Prostate gland (tissue), 2 donors: ENCODE measurements around the gene EXOSC5. TPM values are rescaled to one million over a fixed set of nuclear protein-coding genes. Genes with fewer than 3 reads are reported as not detected.
A peak's percentile ranks its signal among the peaks of the same experiment; 100 is the strongest.

ENCODE experiments used
- DNase-seq: peaks from one replicate; pipeline ENCODE4 v3.0.0-alpha.2; 2019; ENCODE audit warnings: low spot score
- H3K27ac ChIP-seq, 2 donors: fragments of 200-600 bp; sonication (generic); 2 replicates each; pipeline ENCODE4 v1.5.1; 2017 to 2019
- H3K27me3 ChIP-seq: fragments of 200-600 bp; sonication (generic); replicated peaks from 2 replicates; pipeline ENCODE4 v1.5.1; 2019; ENCODE audit not compliant: insufficient read depth
- H3K36me3 ChIP-seq, 2 donors: fragments of 200-600 bp; sonication (generic); 1 replicate in 1 of 2; 2 replicates in 1 of 2; pipeline versions ENCODE4 v1.5.1 to v1.8.1; 2017 to 2019
- H3K4me1 ChIP-seq: fragments of 200-600 bp; sonication (generic); replicated peaks from 2 replicates; pipeline ENCODE4 v1.5.1; 2019
- H3K4me3 ChIP-seq, 2 donors: fragments of 200-600 bp; sonication (generic); 2 replicates each; pipeline ENCODE4 v1.5.1; 2017 to 2019
- H3K9me3 ChIP-seq: fragments of 200-600 bp; sonication (generic); 2 replicates; pipeline ENCODE4 v1.5.1; 2017
- POLR2A ChIP-seq: fragments of 450-650 bp; IDR thresholded peaks from one replicate; pipeline ENCODE4 v1.6.1; 2016; ENCODE audit warnings: antibody characterized with exemption, mild to moderate bottlenecking
- POLR2AphosphoS5 ChIP-seq: sonication (generic); formaldehyde crosslinking; IDR thresholded peaks from one replicate; pipeline ENCODE4 v1.6.1; 2017; ENCODE audit warnings: antibody characterized with exemption
- WGBS: methylation state at CpG from one replicate; pipeline ENCODE4 v1.1.5; 2018; 5-methylcytosine and 5-hydroxymethylcytosine counted together
- intact Hi-C: fragments of 100-400 bp; cut with DNase I; formaldehyde crosslinking; loops from one replicate; pipeline ENCODE4 v1.14.2; 2022
- total RNA-seq, 2 donors: library from RNA; depleted of rRNA; stranded (reverse); fragments of >200 nt; gene quantifications; one replicate each; pipeline ENCODE4 v1.1.0, GENCODE V29; 2016
- TF ChIP-seq, protein P1 (sequence below), 4 experiments: fragments of 200-600 bp in 2 of 4; fragments of 450-650 bp in 2 of 4; sonication (generic) in 2 of 4; IDR thresholded peaks; 1 replicate in 3 of 4; 2 replicates in 1 of 4; pipeline ENCODE4 v1.5.1; 2016 to 2019; ENCODE audit warnings: antibody characterized with exemption in 4 of 4, mild to moderate bottlenecking in 2 of 4, moderate library complexity in 2 of 4

EXOSC5 gene
- 10 to 100 TPM; 29.6 to 34.0 TPM for total RNA-seq

DNA sequence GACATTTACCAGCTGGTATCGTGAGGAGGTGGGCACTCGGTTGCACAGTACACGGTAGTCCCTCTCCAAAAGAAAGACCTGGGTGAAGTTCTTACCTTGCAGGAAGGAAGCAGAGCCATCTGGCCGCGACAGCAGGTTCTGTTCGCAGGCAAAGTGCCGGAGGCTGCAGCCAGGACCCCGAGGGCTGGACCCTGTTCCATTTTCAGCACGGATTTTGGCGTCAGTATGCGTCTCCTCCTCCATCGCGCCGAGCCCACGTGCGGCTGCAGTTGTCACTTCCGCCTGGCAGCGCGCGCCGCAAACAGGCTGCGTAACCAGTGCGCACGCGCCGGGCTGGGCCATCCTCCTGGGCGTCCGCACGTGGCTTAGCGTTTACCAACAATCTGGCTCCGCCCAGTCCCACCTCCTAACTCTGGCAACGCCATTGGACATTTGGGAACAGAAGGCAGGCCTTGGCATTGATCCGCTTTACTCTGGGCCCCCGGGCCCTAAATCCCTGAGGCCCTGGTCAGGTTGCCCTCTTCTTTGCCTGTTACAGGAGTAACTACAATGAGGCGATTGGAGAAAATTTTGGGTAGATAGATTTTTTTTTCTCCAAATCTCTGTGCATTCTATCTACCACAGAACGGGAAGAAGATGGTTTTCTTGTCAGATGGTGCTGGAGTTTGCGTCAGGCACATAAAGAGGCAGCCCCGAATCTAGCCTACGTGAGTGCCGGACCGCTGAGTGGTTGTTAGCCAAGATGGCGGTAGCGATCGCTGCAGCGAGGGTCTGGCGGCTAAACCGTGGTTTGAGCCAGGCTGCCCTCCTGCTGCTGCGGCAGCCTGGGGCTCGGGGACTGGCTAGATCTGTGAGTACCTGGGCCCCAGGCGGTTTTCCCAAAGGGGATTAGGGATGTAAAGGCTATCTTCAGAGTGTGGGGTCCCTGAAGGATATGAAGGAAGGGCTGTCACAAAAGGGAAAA, at the start of gene EXOSC5, which contains the start of gene BCKDHA:
EXOSC5 (minus strand) TSS at position 274 of the 964 bp plus-strand sequence; CDS start at position 243, 31 bp downstream.
BCKDHA (plus strand) TSS at position 733 of the 964 bp plus-strand sequence; CDS start at position 743, 10 bp downstream.
- intact Hi-C loops = no loop called here

DNA sequence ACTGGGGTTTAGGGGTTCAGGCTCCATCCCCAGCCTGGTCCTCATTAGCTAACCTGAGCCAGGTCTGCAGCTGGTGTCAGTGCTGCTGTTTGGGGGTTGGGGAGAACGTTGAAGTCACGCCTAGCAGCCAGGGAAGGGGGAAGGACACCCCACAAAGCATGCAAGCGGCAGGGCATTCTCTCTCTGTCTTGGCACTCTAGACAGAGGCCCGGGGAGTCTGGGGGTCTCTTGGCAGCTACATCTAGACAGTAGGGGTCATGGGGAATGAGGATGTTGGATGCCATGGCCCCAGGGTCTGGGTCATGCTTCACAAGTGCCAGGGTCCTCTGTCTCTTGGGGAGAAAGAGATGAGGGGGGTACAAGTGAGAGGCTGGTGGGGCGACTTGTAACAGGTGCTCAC, 48.4 kb upstream of the EXOSC5 start:
- no peaks in the 10 kb centered on the region for H3K4me1 ChIP-seq
- no peaks in the 10 kb centered on the region for H3K36me3 ChIP-seq
- H3K27me3 ChIP-seq = no peaks in the 10 kb centered on the region
- H3K27ac ChIP-seq = no peak overlapping the region
- H3K4me3 ChIP-seq = no peak overlapping the region
- 62% methylated on average over 5 of the region's 5 CpGs for WGBS
- no peaks in the 10 kb centered on the region for H3K9me3 ChIP-seq
- intact Hi-C loops = loop anchor here (10.0 kb wide), 1 partner anchor 129 kb away; the partner anchor contains the start of gene CEACAM21
- DNase-seq = no peak
- TF ChIP-seq, protein P1, sequence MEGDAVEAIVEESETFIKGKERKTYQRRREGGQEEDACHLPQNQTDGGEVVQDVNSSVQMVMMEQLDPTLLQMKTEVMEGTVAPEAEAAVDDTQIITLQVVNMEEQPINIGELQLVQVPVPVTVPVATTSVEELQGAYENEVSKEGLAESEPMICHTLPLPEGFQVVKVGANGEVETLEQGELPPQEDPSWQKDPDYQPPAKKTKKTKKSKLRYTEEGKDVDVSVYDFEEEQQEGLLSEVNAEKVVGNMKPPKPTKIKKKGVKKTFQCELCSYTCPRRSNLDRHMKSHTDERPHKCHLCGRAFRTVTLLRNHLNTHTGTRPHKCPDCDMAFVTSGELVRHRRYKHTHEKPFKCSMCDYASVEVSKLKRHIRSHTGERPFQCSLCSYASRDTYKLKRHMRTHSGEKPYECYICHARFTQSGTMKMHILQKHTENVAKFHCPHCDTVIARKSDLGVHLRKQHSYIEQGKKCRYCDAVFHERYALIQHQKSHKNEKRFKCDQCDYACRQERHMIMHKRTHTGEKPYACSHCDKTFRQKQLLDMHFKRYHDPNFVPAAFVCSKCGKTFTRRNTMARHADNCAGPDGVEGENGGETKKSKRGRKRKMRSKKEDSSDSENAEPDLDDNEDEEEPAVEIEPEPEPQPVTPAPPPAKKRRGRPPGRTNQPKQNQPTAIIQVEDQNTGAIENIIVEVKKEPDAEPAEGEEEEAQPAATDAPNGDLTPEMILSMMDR (IDR thresholded peaks at IDR 0.05) = no peak
- no peak for TF ChIP-seq POLR2AphosphoS5
- TF ChIP-seq POLR2A = no peak

More for the DNA sequence above, at the start of gene EXOSC5, which contains the start of gene BCKDHA:
- WGBS = under 1% methylated on average over 48 of the region's 50 CpGs
- no peaks in the 10 kb centered on the region for H3K27me3 ChIP-seq
- H3K27ac ChIP-seq = peak within 1 kb of the TSS; percentile 89 to 91
- peak; percentile 100 for DNase-seq
- no peaks in the 10 kb centered on the region for H3K9me3 ChIP-seq
- H3K4me3 ChIP-seq = peak within 1 kb of the TSS; percentile 74 to 96
- H3K36me3 ChIP-seq = no peaks in the 10 kb centered on the region
- TF ChIP-seq POLR2AphosphoS5 = peak; percentile 99
- TF ChIP-seq POLR2A = peak; percentile 30
- TF ChIP-seq, protein P1 (IDR thresholded peaks at IDR 0.05) = peak in 2 of 4 experiments; percentile 24 to 32
- peaks cover 5% of the 10 kb centered on the region for H3K4me1 ChIP-seq

DNA sequence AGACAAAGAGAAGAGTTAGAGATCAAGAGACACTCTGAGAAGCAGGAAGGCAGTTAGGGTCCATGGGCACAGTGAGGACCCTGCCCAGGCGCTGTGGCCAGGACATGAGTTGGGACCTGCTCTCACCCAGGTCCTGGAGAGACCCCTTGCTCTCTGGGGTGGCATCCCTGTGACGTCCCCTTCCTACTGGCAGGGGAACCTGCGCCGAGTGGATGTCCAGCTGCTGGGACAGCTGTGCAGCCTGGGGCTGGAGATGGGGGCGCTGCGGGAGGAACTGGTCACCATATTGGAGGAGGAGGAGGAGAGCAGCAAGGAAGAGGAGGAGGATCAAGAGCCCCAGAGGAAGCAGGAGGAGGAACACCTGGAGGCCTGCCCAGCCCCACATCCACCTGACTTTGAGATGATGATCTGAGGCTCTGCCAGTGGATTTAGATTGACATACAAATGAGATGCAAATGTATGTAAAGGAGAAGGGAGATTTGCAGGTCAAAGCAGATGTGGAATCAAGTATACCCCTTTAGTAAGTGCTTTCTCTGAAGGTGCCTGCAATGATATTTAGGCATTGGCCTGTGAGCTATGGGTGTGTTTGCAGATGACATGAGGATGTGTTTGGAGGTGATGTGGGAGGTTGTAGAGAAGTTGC, 46.8 kb upstream of the EXOSC5 start:
- Histone ChIP-seq H3K9me3 (no peaks in the 10 kb centered on the region), H3K36me3 (no peaks in the 10 kb centered on the region), H3K27ac (no peak overlapping the region), H3K4me1 (no peaks in the 10 kb centered on the region), H3K4me3 (no peak overlapping the region), H3K27me3 (no peaks in the 10 kb centered on the region)
- DNase-seq = no peak
- TF ChIP-seq, protein P1 (IDR thresholded peaks at IDR 0.05) = no peak
- TF ChIP-seq POLR2A (no peak), POLR2AphosphoS5 (no peak)
- WGBS = 59% methylated on average over 6 of the region's 6 CpGs
- intact Hi-C loops = loop anchor here (10.0 kb wide), 1 partner anchor 131 kb away; the partner anchor contains the start of gene CEACAM21

DNA sequence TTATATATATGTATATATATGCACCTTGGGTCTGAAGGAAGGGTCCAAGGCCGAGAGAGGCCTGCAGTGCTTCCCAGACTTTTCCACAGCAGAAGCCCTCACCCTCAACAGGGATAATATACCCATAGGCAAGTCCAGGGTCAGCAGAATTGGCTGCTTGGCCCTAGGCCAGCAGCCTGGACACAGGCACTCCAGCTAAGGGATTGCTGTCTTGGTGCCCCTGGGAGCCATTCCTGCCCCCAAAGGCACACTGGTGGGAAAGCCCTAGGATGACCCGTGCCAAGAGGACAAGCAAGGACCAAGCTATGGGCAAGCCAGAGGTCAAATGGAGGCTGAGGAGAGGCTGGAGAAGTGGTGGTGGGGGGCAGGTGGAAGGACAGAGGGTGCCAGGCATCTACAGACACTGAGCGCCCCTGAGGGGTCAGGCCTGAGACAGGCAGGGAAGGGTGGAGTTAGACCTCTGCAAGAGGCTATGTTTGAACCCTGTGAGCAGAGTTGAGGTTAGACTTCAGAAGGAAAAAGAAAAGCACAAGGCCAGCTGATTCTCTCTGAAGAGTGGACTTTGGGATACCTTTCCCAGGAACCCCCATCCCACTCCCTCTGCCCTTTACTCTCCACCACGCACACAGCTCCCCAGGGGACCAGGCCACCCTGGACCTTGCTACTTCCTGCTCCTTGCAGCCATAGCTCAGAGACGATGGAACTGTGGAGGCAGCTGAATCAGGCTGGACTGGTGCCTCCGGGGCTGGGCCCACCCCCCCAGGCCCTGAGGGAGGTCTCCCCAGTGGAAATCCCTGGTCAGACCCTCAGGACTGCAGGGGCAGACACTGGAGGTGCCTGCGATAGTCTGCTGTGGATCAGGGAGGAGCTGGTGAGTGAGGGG, 45.6 kb upstream of the EXOSC5 start, which contains the start of gene ERICH4:
ERICH4 (plus strand) TSS at position 684 of the 883 bp plus-strand sequence; CDS start at position 698, 14 bp downstream.
- intact Hi-C loops = loop anchor here (10.0 kb wide), 1 partner anchor 132 kb away; the partner anchor contains the start of gene CEACAM21
- Histone ChIP-seq H3K4me1 (no peaks in the 10 kb centered on the region), H3K36me3 (no peaks in the 10 kb centered on the region), H3K9me3 (no peaks in the 10 kb centered on the region), H3K27ac (no peak within 1 kb of the TSS), H3K4me3 (no peak within 1 kb of the TSS), H3K27me3 (no peaks in the 10 kb centered on the region)
- no peak for TF ChIP-seq POLR2AphosphoS5
- no peak for TF ChIP-seq POLR2A
- TF ChIP-seq, protein P1 (IDR thresholded peaks at IDR 0.05) = no peak
- DNase-seq = no peak
- WGBS = 68% methylated on average over 7 of the region's 7 CpGs
